OCI-LY7 (cell line): ENCODE measurements around the gene NDUFC2.

Source experiments
- EZH2phosphoT487 ChIP-seq: fragments of 200-600 bp; sonication (generic); IDR thresholded peaks from 2 replicates; pipeline ENCODE4 v1.6.1; 2018; ENCODE audit warnings: low read depth, borderline replicate concordance, mild to moderate bottlenecking, mixed run types, antibody characterized with exemption, low read length, moderate library complexity, mixed read lengths
- TF ChIP-seq, protein P1 (sequence below): fragments of 200-600 bp; sonication (generic); conservative IDR thresholded peaks from 2 replicates; pipeline ENCODE4 v1.5.1; 2014; ENCODE audit warnings: mild to moderate bottlenecking, antibody characterized with exemption, low read length, moderate library complexity, mixed read lengths

DNA sequence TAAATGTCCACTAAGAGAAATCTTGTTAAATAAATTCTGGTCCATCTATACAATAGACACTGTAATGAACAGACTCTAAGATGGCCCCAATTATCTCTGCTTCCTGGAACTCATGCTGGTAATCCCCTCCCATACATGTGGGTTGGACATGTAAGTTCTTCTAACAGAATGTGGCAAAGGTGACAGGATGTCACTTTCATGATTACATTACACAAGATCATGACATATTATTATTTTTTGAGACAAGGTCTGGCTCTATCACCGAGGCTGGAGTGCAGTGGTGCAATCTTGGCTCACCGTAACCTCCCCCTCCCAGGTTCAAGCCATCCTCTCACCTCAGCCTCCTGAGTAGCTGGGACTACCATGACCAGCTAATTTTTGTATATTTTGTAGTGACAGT is 14.6 kb upstream of the NDUFC2 start:
- TF ChIP-seq, protein P1, sequence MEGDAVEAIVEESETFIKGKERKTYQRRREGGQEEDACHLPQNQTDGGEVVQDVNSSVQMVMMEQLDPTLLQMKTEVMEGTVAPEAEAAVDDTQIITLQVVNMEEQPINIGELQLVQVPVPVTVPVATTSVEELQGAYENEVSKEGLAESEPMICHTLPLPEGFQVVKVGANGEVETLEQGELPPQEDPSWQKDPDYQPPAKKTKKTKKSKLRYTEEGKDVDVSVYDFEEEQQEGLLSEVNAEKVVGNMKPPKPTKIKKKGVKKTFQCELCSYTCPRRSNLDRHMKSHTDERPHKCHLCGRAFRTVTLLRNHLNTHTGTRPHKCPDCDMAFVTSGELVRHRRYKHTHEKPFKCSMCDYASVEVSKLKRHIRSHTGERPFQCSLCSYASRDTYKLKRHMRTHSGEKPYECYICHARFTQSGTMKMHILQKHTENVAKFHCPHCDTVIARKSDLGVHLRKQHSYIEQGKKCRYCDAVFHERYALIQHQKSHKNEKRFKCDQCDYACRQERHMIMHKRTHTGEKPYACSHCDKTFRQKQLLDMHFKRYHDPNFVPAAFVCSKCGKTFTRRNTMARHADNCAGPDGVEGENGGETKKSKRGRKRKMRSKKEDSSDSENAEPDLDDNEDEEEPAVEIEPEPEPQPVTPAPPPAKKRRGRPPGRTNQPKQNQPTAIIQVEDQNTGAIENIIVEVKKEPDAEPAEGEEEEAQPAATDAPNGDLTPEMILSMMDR: no peak
- TF ChIP-seq EZH2phosphoT487: no peak
